Epithelial cell of proximal tubule (primary cell): ENCODE data around the gene CTNNBL1. TPM values are rescaled to one million over a fixed set of nuclear protein-coding genes. Genes with fewer than 3 reads are reported as not detected.

Source experiments
- DNase-seq: peaks from one replicate; pipeline ENCODE4 v3.0.0-alpha.2; 2011; ENCODE audit warnings: low read depth
- H3K4me3 ChIP-seq: 2 replicates; pipeline ENCODE4 v1.5.1; 2011; ENCODE audit warnings: low read depth, mild to moderate bottlenecking, low read length
- total RNA-seq: library from RNA; depleted of rRNA; stranded (reverse); fragments of >200 nt; gene quantifications from 2 replicates; pipeline ENCODE4 v1.2.3, GENCODE V29; 2015
- TF ChIP-seq, protein P1 (sequence below): conservative IDR thresholded peaks from 2 replicates; pipeline ENCODE4 v1.5.1; 2012; ENCODE audit warnings: low read depth, mild to moderate bottlenecking, low read length

Gene CTNNBL1
- total RNA-seq, 1 donor from 2014 or later, result 25.6 TPM

DNA sequence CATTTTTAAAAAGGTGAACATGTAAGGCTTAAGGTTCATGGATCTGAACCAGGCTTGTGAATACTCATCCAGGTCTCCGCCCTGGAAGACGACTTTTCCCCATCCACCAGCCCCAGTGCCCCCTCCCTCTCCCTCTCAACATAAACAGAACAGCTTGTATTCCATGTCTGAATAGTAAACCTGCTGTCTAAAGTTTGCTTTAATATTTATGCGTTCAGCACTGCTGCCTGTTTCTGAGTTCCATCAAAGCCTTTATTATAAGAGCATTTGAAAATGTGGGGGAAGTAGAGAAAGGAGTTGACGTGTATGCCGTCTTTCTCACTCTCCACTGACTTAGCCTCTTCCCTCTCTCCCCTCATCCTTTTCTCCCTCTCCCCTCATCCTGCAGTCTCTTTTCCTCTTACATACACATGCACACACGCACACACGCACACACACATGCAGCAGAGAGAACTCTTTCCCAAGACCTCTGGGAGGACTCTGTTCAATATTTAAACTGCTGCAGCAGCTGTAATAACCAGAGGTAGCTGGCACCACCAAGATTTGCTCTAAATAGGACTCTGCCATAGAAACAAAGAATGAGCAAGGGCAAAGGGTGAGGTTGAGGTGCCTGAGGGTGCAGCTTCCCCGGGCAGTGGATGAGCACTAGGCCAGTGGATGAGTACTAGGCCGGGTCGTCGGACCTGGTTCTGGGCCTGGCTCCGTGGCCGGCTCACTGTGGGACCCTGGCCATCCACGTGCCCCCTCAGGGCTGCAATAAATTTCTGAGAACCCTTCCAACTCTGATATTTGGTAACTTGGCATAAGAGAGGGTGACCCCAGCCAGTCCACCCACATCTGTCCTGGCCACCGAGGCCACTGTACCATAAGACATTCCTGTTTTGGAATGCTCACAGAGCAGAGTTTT is 173.7 kb downstream of the CTNNBL1 start:
- TF ChIP-seq, protein P1, sequence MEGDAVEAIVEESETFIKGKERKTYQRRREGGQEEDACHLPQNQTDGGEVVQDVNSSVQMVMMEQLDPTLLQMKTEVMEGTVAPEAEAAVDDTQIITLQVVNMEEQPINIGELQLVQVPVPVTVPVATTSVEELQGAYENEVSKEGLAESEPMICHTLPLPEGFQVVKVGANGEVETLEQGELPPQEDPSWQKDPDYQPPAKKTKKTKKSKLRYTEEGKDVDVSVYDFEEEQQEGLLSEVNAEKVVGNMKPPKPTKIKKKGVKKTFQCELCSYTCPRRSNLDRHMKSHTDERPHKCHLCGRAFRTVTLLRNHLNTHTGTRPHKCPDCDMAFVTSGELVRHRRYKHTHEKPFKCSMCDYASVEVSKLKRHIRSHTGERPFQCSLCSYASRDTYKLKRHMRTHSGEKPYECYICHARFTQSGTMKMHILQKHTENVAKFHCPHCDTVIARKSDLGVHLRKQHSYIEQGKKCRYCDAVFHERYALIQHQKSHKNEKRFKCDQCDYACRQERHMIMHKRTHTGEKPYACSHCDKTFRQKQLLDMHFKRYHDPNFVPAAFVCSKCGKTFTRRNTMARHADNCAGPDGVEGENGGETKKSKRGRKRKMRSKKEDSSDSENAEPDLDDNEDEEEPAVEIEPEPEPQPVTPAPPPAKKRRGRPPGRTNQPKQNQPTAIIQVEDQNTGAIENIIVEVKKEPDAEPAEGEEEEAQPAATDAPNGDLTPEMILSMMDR, result no peak
- peak; percentile 0 for DNase-seq
- H3K4me3 ChIP-seq, result no peak overlapping the region

DNA sequence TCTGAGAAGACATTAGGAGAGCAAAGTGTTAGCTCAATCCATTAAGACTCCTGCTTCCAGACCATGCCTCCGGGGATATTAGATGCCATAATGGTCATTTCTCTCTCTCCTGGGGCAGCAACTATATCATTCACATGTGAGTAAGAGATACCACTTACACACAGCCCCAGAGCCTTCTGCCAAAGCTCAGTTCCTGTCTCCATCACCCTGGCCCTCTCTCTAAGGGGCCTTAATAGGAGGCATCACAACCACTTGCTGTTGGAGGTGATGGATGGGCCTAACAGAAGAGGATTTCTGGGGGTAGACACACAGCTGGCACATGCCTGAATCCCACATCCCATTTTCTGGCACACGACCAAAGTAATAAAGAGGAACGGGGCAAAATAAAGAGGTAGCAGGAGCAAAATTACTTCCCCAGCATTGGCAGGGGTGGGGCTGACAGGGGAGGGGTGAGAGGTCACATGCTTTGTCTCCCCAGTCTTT is 175.1 kb downstream of the CTNNBL1 start:
- H3K4me3 ChIP-seq, result no peak overlapping the region
- TF ChIP-seq, protein P1, result no peak
- no peak for DNase-seq

DNA sequence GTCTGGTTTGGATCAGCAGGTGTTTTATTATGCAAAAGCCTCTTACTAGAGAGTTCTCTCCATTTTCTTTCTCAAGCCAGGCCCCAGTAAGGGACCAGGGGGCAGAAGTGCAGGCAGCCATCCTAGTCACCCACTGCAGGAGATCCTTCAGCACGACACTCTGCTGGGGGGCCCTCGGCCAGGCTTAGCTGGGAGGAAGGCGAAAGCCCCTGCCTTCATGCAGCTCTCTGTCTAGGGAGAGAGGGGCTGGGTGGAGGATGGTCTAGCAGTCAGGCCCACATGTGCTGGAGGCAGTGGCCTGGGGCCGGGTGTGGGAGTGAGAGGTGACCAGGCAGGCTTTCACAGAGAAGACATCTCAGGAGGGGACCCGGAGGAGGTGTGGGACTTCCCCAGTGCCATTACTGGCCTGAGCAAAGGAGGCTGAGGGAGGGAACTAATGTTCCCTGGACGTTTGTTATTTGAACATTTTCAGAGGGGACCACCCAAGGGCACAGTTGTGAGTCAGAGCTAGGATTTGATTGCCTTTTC is 175.6 kb downstream of the CTNNBL1 start:
- DNase-seq, result no peak
- TF ChIP-seq, protein P1, result no peak
- no peak overlapping the region for H3K4me3 ChIP-seq

DNA sequence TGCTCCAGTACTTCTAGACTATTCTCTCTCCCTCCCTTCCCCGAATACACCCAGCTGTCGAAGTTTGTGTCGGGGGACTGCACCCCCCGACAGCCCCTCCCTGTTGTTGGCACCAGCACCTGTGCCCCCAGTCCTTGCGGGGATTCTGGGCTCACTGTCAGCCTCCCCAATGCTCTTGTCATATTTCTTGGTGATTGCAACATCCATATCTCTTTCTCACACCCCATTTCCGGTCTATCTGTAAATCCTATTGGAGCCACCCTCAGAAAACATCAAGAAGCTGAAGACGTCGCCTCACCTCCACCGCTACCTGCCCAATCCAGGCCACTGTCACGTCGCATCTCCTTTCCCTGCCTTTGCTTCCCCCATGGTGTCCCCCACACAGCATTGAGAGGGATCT is 176.5 kb downstream of the CTNNBL1 start:
- TF ChIP-seq, protein P1, result no peak
- H3K4me3 ChIP-seq, result no peak overlapping the region
- no peak for DNase-seq

DNA sequence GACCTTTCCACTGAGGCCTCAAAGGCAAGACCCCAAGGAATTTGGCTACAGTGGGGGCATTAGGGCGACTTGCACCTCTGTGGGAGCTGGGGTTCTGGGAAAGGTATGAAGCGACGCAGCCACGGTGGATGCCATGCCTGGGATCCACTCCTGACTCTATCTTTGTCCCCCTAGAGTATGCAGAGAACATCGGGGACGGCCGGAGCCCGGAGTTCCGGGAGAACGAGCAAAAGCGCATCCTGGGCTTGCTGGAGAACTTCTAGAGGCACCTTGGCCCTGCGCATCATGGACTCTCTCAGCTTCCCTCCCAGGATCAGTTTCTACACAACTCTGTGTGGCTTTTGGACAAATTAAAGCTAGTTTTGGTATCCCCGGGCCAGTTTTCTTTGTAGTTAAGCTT is 177.9 kb downstream of the CTNNBL1 start:
- H3K4me3 ChIP-seq, result no peak overlapping the region
- TF ChIP-seq, protein P1, result no peak
- DNase-seq, result no peak

DNA sequence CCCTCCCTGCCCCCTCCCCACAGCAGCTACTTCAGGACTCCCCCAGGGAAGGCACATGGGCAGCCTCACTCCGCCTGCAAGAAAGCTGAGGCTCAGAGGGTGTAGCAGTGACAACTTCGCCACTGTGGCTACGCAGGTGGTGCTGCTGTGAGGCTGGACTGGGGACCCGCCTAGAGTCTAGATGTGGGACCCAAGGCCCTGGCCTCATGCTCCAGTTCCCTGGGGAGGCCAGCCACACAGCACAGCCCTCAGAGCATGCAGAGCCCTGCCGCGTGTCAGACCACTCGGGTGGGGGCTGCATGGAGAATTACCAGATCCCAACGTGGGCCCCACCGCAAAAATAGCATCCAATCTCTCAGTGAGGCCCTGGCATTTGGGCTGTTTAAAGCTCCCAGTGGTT is 178.3 kb downstream of the CTNNBL1 start:
- TF ChIP-seq, protein P1, result no peak
- H3K4me3 ChIP-seq, result no peak overlapping the region
- no peak for DNase-seq

DNA sequence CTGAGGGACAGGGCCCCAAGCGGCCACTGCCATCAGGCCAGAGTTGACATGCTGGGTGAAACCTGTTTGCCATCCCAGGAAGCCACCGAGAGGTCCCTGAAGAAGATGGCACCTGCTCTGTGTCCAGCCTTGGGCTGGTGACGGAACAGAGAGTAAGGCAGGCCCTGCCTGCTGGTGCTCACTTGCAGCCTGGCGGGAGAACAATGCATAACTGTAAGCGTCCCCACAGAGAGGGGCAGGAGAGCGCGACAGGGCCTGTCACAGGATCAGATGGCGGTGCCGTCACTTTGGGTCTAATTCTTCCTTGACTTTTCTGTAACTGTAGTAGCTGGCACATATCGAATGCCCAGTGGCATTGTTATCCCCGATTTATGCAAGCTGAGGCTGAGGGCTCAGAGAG is 180.1 kb downstream of the CTNNBL1 start:
- DNase-seq, result no peak
- H3K4me3 ChIP-seq, result no peak overlapping the region
- TF ChIP-seq, protein P1, result no peak
